GM23248 (cell line): ENCODE data around the gene IGF1R. TPM values are rescaled to one million over a fixed set of nuclear protein-coding genes. Genes with fewer than 3 reads are reported as not detected.

Experiments used
- DNase-seq: peaks from one replicate; pipeline ENCODE4 v3.0.0-alpha.2; 2015
- H2AFZ ChIP-seq: fragments of 200-600 bp; sonication (generic); 2 replicates; pipeline ENCODE4 v1.6.1; 2016; ENCODE audit warnings: antibody characterized with exemption
- H3F3A ChIP-seq: fragments of 200-600 bp; sonication (generic); 2 replicates; pipeline ENCODE4 v1.6.1; 2016; ENCODE audit warnings: mild to moderate bottlenecking, antibody characterized with exemption, mixed run types; ENCODE audit not compliant: insufficient read depth
- H3K27ac ChIP-seq: fragments of 200-600 bp; sonication (generic); 2 replicates; pipeline ENCODE4 v1.5.1; 2016; ENCODE audit warnings: mild to moderate bottlenecking
- H3K27me3 ChIP-seq: fragments of 200-600 bp; sonication (generic); replicated peaks from 2 replicates; pipeline ENCODE4 v1.6.1; 2016; ENCODE audit warnings: mild to moderate bottlenecking; ENCODE audit not compliant: insufficient read depth
- H3K36me3 ChIP-seq: fragments of 200-600 bp; sonication (generic); 2 replicates; pipeline ENCODE4 v1.6.1; 2016; ENCODE audit warnings: low read depth, mild to moderate bottlenecking
- H3K4me1 ChIP-seq: fragments of 200-600 bp; sonication (generic); 2 replicates; pipeline ENCODE4 v1.6.1; 2016; ENCODE audit warnings: mild to moderate bottlenecking; ENCODE audit not compliant: insufficient read depth
- H3K4me2 ChIP-seq: fragments of 200-600 bp; sonication (generic); one replicate; pipeline ENCODE4 v1.6.1; 2016; ENCODE audit warnings: mild to moderate bottlenecking; ENCODE audit not compliant: unreplicated experiment
- H3K4me3 ChIP-seq: fragments of 200-600 bp; sonication (generic); 2 replicates; pipeline ENCODE4 v1.5.1; 2016; ENCODE audit warnings: mild to moderate bottlenecking
- H3K79me2 ChIP-seq: fragments of 200-600 bp; sonication (generic); 2 replicates; pipeline ENCODE4 v1.6.1; 2016; ENCODE audit warnings: mild to moderate bottlenecking; ENCODE audit not compliant: insufficient read depth
- H3K9ac ChIP-seq: fragments of 200-600 bp; sonication (generic); 2 replicates; pipeline ENCODE4 v1.6.1; 2016; ENCODE audit warnings: mild to moderate bottlenecking
- H3K9me2 ChIP-seq: fragments of 200-600 bp; sonication (generic); 2 replicates; pipeline ENCODE4 v1.6.1; 2016; ENCODE audit warnings: mixed run types, mild to moderate bottlenecking, moderate library complexity; ENCODE audit not compliant: insufficient read depth
- H3K9me3 ChIP-seq: fragments of 200-600 bp; sonication (generic); one replicate; pipeline ENCODE4 v1.6.1; 2017; ENCODE audit warnings: low read depth
- H4K20me1 ChIP-seq: fragments of 200-600 bp; sonication (generic); 2 replicates; pipeline ENCODE4 v1.6.0; 2016; ENCODE audit not compliant: insufficient read depth
- EZH2 ChIP-seq: fragments of 200-600 bp; sonication (generic); IDR thresholded peaks from 2 replicates; pipeline ENCODE4 v1.6.1; 2018; ENCODE audit warnings: antibody characterized with exemption, mild to moderate bottlenecking; ENCODE audit not compliant: insufficient read depth, poor library complexity, severe bottlenecking
- EZH2phosphoT487 ChIP-seq: fragments of 200-600 bp; sonication (generic); IDR thresholded peaks from 2 replicates; pipeline ENCODE4 v1.6.1; 2018; ENCODE audit warnings: antibody characterized with exemption, moderate library complexity, mild to moderate bottlenecking, low read depth; ENCODE audit not compliant: insufficient read depth
- WGBS, 2 experiments: methylation state at CpG; one replicate each; pipeline ENCODE4 v1.1.6; 2015 to 2017; ENCODE audit warnings: low lambda C conversion rate in 2 of 2, low coverage in 1 of 2; ENCODE audit errors: missing lambda C conversion rate in 2 of 2; 5-methylcytosine and 5-hydroxymethylcytosine counted together
- in situ Hi-C: fragments of 300-500 bp; cut with MboI; formaldehyde crosslinking; loops from 2 replicates; pipeline ENCODE4 v1.15.0; 2020
- polyA plus RNA-seq: library from polyadenylated mRNA; unstranded; fragments of >200 nt; fragmentation: Nextera tagmentation; extraction: Ambion mirVana; gene quantifications from 2 replicates; pipeline ENCODE4 v1.2.1, GENCODE V29; 2016
- total RNA-seq: library from RNA; depleted of rRNA; stranded (reverse); fragments of >200 nt; shearing (Covaris generic); gene quantifications from 2 replicates; pipeline ENCODE4 v1.2.3, GENCODE V29; 2014

Gene IGF1R
- total and polyA plus RNA-seq, 2 experiments from 2014 or later: 22.0 to 48.6 TPM

GRCh38 chr15:98658831-98659699 lies 10.7 kb downstream of the IGF1R start:
- H3K9ac ChIP-seq: no peak overlapping the region
- 32 to 35% methylated on average over 7 of the region's 7 CpGs for WGBS, 2 experiments
- in situ Hi-C loops: loop anchor here (10.0 to 25.0 kb wide), 2 partner anchors 186 to 403 kb away; no protein-coding TSS in a partner anchor
- H3F3A ChIP-seq: peaks cover 28% of the 10 kb centered on the region
- no peaks in the 10 kb centered on the region for H3K9me3 ChIP-seq
- no peak for TF ChIP-seq EZH2phosphoT487
- TF ChIP-seq EZH2: no peak
- peaks cover 56% of the 10 kb centered on the region; the same call in 1 of the 2 replicates for H4K20me1 ChIP-seq
- no peaks in the 10 kb centered on the region for H3K27me3 ChIP-seq
- no peak overlapping the region for H2AFZ ChIP-seq
- H3K4me1 ChIP-seq: peaks cover 43% of the 10 kb centered on the region
- H3K36me3 ChIP-seq: no peaks in the 10 kb centered on the region
- H3K4me2 ChIP-seq: no peak overlapping the region
- peaks cover 100% of the 10 kb centered on the region for H3K79me2 ChIP-seq
- no peak overlapping the region for H3K27ac ChIP-seq
- DNase-seq: peak; percentile 74
- no peak overlapping the region for H3K4me3 ChIP-seq
- no peaks in the 10 kb centered on the region for H3K9me2 ChIP-seq

- no peak for DNase-seq
- H3F3A ChIP-seq: peaks cover 25% of the 10 kb centered on the region
- in situ Hi-C loops: loop anchor here (25.0 kb wide), 1 partner anchor 402 kb away; no protein-coding TSS in a partner anchor
- no peaks in the 10 kb centered on the region for H3K27me3 ChIP-seq
- no peak overlapping the region for H2AFZ ChIP-seq
- no peaks in the 10 kb centered on the region for H3K9me2 ChIP-seq
- no peak overlapping the region for H3K9ac ChIP-seq
- no peak overlapping the region for H3K27ac ChIP-seq
- no peak for TF ChIP-seq EZH2
- TF ChIP-seq EZH2phosphoT487: no peak
- peaks cover 34% of the 10 kb centered on the region for H3K4me1 ChIP-seq
- H3K79me2 ChIP-seq: peaks cover 100% of the 10 kb centered on the region
- no peaks in the 10 kb centered on the region for H3K36me3 ChIP-seq
- WGBS, 2 experiments: 66 to 82% methylated on average over 3 of the region's 3 CpGs
- H3K4me3 ChIP-seq: no peak overlapping the region
- H4K20me1 ChIP-seq: peaks cover 59% of the 10 kb centered on the region; the same call in 1 of the 2 replicates
- no peaks in the 10 kb centered on the region for H3K9me3 ChIP-seq
- no peak overlapping the region for H3K4me2 ChIP-seq
Observed at GRCh38 chr15:98660055-98660454, 11.7 kb downstream of the IGF1R start.

- H3K36me3 ChIP-seq: no peaks in the 10 kb centered on the region
- H3K4me2 ChIP-seq: no peak overlapping the region
- no peak overlapping the region for H3K27ac ChIP-seq
- no peak for DNase-seq
- H3K4me1 ChIP-seq: peaks cover 16% of the 10 kb centered on the region
- no peak overlapping the region for H3K9ac ChIP-seq
- WGBS, 2 experiments: 94 to 99% methylated on average over 6 of the region's 6 CpGs
- H3K4me3 ChIP-seq: no peak overlapping the region
- peaks cover 100% of the 10 kb centered on the region for H3K79me2 ChIP-seq
- H3K9me2 ChIP-seq: no peaks in the 10 kb centered on the region
- H2AFZ ChIP-seq: no peak overlapping the region
- in situ Hi-C loops: loop anchor here (25.0 kb wide), 1 partner anchor 399 kb away; no protein-coding TSS in a partner anchor
- H3F3A ChIP-seq: peaks cover 28% of the 10 kb centered on the region
- TF ChIP-seq EZH2phosphoT487 (no peak), EZH2 (no peak)
- H4K20me1 ChIP-seq: peaks cover 52% of the 10 kb centered on the region; the same call in 1 of the 2 replicates
- H3K9me3 ChIP-seq: no peaks in the 10 kb centered on the region
- H3K27me3 ChIP-seq: no peaks in the 10 kb centered on the region
Observed at GRCh38 chr15:98663045-98663444, 14.7 kb downstream of the IGF1R start.

GRCh38 chr15:98663606-98664005 lies 15.3 kb downstream of the IGF1R start:
- H2AFZ ChIP-seq: no peak overlapping the region
- no peak for DNase-seq
- no peak overlapping the region for H3K4me3 ChIP-seq
- H3K9ac ChIP-seq: no peak overlapping the region
- TF ChIP-seq EZH2phosphoT487 (no peak), EZH2 (no peak)
- no peak overlapping the region for H3K27ac ChIP-seq
- peaks cover 100% of the 10 kb centered on the region for H3K79me2 ChIP-seq
- H3K36me3 ChIP-seq: no peaks in the 10 kb centered on the region
- H3K9me2 ChIP-seq: no peaks in the 10 kb centered on the region
- H3K9me3 ChIP-seq: no peaks in the 10 kb centered on the region
- no peak overlapping the region for H3K4me2 ChIP-seq
- 70 to 73% methylated on average over 8 of the region's 8 CpGs for WGBS, 2 experiments
- in situ Hi-C loops: loop anchor here (25.0 kb wide), 1 partner anchor 399 kb away; no protein-coding TSS in a partner anchor
- peaks cover 47% of the 10 kb centered on the region; the same call in 1 of the 2 replicates for H4K20me1 ChIP-seq
- H3F3A ChIP-seq: peaks cover 23% of the 10 kb centered on the region
- H3K27me3 ChIP-seq: no peaks in the 10 kb centered on the region
- H3K4me1 ChIP-seq: peaks cover 14% of the 10 kb centered on the region
